Measurements from ENCODE around the gene MMP19.
"Not testable (repeated sequence)": the region's sequence is repeated elsewhere in the genome, so short reads cannot be mapped to it uniquely, and the experiment has no call there.

MMP19 gene

DNA sequence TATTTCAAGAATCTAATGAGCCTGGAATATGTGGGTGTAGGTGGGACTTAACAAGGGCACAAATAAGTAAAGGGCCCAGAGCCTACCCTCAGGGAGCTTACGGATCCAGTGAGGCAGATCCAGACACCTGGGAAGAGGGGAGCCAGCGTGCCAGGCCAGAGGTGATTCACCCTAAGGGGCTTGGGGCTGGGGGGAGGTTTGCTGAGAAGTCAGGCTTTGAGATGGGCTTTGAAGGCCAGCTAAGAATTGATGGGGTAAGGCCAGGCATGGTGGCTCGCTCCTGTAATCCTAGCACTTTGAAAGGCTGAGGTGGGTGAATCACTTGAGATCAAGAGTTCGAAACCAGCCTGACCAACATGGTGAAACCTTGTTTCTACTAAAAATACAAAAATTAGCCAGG lies 695 bp upstream of the MMP19 start:
- DNase-seq: no peak

DNA sequence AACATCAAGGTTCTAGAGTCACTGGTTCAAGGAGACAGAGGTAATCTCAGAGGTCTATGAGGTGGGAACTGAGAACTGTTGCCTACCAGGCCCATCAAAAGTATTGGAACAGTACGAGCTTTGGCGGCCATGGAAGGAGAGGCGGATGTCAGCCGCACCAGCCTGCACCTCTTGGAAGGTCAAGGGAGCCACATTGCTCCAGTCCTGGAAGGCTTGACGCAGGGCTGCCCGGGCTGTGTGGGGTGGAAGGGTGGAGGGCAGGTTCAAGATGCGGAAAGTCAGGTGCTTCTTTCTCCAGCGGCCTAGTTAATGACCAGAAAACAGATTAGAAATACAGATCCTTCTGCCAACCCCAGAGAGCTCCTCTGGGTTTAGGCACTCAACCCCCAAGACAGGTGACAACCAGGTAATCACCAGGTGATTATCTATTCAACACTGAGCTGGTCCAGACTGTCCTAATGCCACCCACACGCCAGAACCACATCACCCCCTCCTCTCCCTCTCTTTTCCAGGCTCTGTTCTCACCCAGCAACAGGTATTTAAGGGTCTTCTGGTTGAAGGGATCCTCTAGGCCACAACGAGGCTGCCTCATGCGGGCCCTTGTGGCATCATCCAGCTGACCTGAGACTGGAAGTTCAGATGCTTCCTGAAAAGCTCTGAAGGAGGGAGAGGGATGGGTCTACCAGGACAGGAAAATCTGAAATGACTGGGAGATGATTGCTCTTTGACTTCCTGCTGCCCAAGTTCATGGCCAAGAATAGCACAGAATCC lies 2.0 kb downstream of the MMP19 start:
- DNase-seq: no peak

- no peak for DNase-seq
Observed at GRCh38 chr12:55839345-55840140, 3.2 kb downstream of the MMP19 start.

GRCh38 chr12:55838361-55838760 lies 4.4 kb downstream of the MMP19 start:
- no peak for DNase-seq

- not testable (repeated sequence) for DNase-seq
Observed at GRCh38 chr12:55834400-55834799, 8.3 kb downstream of the MMP19 start.

- no peak for DNase-seq
Observed at GRCh38 chr12:55833056-55833455, 9.7 kb downstream of the MMP19 start.

DNA sequence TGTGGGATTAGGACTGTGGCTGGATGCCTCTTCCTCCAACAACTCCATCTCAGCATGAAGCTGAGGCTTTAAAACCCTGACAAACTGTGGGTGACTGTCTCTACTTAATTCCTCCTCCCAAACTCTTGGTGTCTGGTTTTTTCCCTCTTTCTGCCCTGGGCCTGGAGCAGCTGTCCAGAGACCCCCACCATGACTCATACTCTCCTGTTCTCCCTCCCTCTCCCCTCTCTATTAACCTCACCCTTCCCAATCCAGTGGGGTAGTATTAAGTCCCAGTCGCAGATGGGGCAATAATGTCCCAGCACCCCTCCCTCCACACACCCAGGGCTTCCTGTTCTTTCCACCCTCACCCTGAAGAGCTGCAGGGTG lies 11.3 kb downstream of the MMP19 start:
- no peak for DNase-seq

DNA sequence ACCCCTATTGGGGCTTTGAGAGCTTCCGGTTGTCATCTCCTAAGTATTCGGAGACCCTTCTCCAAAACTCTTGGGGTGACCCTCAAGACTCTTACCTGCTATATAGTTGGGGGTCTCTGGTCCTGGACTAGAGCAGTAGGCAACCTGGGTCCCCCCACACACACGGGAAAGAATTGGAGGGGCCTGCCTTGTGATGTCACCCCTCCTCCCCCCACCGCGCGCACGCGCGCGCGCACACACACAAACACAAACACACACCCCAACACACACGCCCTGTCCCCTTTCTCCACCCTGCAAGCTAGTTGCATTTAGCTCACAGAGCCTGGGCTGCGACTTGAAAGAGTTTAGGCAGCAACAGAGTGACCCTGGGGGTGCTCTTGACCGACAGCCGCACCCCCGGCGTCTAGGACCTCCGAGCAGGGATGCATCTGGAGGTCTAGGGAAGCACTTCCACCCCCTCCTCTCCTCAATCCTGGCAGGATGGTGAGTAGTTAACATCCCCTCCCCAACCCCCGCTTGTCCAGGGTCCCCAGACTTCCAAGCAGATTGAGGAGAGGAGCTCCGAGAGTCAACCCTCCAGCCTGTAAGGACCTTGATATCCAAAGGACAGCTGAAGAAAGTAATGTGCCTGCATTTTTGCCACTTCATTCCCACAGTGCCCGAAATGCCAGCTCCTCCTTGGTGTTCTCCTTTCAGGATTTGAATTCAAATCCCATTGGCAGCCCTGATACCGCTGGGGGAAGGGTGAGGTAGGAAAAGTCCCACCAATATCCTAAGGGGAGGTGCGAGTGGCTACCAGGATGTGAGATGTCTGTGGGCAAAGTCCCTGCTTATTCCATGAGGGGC lies 11.9 kb downstream of the MMP19 start:
- no peak for DNase-seq

DNA sequence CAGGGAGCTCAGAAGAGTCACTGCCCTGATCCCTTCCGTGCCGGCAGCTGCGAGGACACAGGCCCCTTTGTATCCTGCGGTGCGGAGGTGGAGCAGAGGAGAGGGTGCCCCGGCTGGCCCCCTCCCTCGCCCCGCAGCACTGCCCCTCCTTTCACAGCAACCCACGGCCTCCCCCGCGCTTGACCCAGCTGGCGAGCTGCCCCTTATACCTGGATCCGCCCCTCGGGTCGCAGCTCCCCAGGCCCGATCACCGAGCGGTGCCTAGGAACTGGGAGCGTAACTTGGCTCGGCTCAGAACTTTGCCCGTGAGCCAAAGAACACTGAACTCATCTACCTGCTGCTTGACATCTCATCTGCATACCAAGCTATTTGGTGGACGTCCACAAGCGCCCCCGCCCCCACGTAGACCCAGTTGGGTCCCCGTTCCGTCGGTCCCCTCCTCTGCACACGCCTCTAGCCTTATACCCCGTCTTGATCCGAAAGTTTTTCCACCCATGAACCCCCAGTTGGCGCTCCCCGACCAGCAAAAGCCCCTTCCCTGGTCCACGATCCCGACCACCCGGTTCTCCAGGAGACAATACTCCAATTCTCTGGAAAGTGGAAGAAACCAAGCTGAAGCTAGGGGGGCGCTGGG lies 12.7 kb downstream of the MMP19 start:
- DNase-seq: no peak

- DNase-seq: no peak
Observed at GRCh38 chr12:55828357-55828756, 14.4 kb downstream of the MMP19 start.

- no peak for DNase-seq
Observed at GRCh38 chr12:55827806-55828205, 14.9 kb downstream of the MMP19 start.

GRCh38 chr12:55824726-55825125 lies 18.0 kb downstream of the MMP19 start:
- no peak for DNase-seq

GRCh38 chr12:55823419-55823818 lies 19.3 kb downstream of the MMP19 start:
- no peak for DNase-seq

- no peak for DNase-seq
Observed at GRCh38 chr12:55822228-55822627, 20.5 kb downstream of the MMP19 start.

DNA sequence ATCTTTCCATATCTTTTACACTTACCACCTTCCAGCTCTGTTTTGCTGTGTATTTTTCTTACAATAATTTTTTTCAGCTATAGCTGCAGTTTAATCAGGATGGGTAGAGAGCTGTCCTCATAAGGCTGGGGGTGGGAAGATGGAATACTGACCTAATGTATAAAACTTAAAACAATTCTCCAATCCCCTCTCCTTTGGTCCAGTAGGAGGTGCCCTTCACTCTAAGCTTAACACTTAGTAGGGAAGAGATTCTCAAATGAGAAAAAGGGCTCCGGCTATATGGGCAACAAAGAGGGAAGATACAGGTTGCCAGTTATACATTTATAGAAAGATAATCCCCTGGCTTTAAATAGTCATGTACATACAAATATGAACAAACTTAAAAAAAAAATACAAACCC lies 22.1 kb downstream of the MMP19 start:
- DNase-seq: no peak

DNA sequence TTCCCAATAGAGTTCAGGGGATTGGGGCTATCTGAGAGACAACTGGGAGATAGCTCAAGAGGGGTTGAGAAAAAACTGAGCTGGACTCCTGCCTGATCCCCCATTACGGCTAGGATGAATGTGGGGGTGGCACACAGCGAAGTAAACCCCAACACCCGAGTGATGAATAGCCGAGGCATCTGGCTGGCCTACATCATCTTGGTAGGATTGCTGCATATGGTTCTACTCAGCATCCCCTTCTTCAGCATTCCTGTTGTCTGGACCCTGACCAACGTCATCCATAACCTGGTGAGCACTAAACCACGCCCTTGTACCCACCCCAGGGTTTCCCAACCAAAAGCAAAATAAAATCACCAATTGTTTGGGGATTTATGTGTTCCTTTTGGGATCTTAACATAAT lies 23.9 kb downstream of the MMP19 start:
- no peak for DNase-seq

- no peak for DNase-seq
Observed at GRCh38 chr12:55818140-55818728, 24.5 kb downstream of the MMP19 start.

- peak; percentile 98 for DNase-seq
Observed at GRCh38 chr12:55817345-55818139, 25.2 kb downstream of the MMP19 start, which contains the start of the genes ORMDL2 and SARNP. Gene ORMDL2, plus strand, starts transcription at chr12:55818041. Its CDS starts 959 bp downstream, at chr12:55819000. Gene SARNP, minus strand, starts transcription at chr12:55817724. Its CDS starts 23 bp downstream, at chr12:55817701.

GRCh38 chr12:55816881-55817344 lies 25.8 kb downstream of the MMP19 start:
- no peak for DNase-seq

GRCh38 chr12:55815473-55815872 lies 27.3 kb downstream of the MMP19 start:
- DNase-seq: no peak

GRCh38 chr12:55814257-55814656 lies 28.5 kb downstream of the MMP19 start:
- DNase-seq: no peak
